ENCODE measurements around the gene BICD2. TPM values are rescaled to one million over a fixed set of nuclear protein-coding genes. Genes with fewer than 3 reads are reported as not detected.
A peak's percentile ranks its signal among the peaks of the same experiment; 100 is the strongest.

BICD2 gene
- total RNA-seq, 4 donors from 2014 or later: 42.3 to 75.3 (median 51.8) TPM

DNA sequence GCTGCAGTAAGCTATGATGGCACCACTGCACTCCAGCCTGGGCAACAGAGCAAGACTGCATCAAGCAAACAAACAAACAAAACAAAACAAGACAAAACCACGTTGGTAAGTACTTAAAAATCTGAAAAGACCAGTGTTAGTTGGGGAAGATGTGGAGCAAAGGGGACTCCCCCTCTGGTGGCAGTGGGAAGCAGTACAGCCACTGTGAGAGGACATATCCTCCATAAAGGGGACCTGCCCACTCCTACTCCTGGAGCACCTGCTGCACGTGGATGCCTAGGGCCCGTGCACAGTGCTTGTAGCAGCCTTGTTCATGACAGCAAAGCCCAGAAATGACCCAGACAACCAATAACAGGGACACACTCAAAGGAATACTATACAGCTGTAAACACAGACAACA lies 77.7 kb downstream of the BICD2 start:
- Histone ChIP-seq H3K9me3 (peaks cover 0 to 25% (median 0%) of the 10 kb centered on the region in 3 donors), H3K36me3 (no peaks in the 10 kb centered on the region), H3K4me3 (no peak overlapping the region), H3K4me1 (no peaks in the 10 kb centered on the region), H3K27ac (no peak overlapping the region), H3K27me3 (no peaks in the 10 kb centered on the region)
- TF ChIP-seq POLR2A (IDR thresholded peaks at IDR 0.05) (no peak), EP300 (IDR thresholded peaks at IDR 0.05) (no peak), POLR2AphosphoS5 (IDR thresholded peaks at IDR 0.05) (no peak)
- TF ChIP-seq, protein P1, sequence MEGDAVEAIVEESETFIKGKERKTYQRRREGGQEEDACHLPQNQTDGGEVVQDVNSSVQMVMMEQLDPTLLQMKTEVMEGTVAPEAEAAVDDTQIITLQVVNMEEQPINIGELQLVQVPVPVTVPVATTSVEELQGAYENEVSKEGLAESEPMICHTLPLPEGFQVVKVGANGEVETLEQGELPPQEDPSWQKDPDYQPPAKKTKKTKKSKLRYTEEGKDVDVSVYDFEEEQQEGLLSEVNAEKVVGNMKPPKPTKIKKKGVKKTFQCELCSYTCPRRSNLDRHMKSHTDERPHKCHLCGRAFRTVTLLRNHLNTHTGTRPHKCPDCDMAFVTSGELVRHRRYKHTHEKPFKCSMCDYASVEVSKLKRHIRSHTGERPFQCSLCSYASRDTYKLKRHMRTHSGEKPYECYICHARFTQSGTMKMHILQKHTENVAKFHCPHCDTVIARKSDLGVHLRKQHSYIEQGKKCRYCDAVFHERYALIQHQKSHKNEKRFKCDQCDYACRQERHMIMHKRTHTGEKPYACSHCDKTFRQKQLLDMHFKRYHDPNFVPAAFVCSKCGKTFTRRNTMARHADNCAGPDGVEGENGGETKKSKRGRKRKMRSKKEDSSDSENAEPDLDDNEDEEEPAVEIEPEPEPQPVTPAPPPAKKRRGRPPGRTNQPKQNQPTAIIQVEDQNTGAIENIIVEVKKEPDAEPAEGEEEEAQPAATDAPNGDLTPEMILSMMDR (IDR thresholded peaks at IDR 0.05): no peak
- no peak for ATAC-seq
- WGBS, 2 donors (ENCODE audit: low coverage in 1 of 2): no CpG with 5 or more reads among the region's 3 CpGs

DNA sequence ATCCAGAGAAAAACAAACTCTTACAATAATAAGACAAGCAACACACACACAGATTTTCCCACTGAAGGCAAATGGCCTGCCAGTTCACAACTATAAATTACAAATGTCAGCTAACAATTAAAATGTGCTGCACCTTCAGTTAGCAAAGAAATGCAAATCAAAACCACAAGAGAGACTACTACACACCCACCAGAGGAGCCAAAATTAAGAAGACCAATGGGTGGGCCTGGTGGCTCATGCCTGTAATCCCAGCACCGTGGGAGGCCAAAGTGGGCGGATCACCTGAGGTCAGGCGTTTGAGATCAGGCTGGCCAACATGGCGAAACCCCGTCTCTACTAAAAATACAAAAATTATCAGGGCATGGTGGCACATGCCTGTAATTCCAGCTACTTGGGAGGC lies 79.6 kb downstream of the BICD2 start:
- no peaks in the 10 kb centered on the region for H3K27me3 ChIP-seq
- H3K4me1 ChIP-seq: no peaks in the 10 kb centered on the region
- WGBS, 2 donors (ENCODE audit: low coverage in 1 of 2): 87% methylated on average over 5 of the region's 5 CpGs; no CpG with 5 or more reads in 1 of the 2 donors
- H3K4me3 ChIP-seq: no peak overlapping the region
- no peak overlapping the region for H3K27ac ChIP-seq
- no peak for ATAC-seq
- H3K36me3 ChIP-seq: no peaks in the 10 kb centered on the region
- TF ChIP-seq EP300 (IDR thresholded peaks at IDR 0.05) (no peak), POLR2AphosphoS5 (IDR thresholded peaks at IDR 0.05) (no peak)
- peaks cover 0 to 7% (median 0%) of the 10 kb centered on the region in 3 donors for H3K9me3 ChIP-seq

DNA sequence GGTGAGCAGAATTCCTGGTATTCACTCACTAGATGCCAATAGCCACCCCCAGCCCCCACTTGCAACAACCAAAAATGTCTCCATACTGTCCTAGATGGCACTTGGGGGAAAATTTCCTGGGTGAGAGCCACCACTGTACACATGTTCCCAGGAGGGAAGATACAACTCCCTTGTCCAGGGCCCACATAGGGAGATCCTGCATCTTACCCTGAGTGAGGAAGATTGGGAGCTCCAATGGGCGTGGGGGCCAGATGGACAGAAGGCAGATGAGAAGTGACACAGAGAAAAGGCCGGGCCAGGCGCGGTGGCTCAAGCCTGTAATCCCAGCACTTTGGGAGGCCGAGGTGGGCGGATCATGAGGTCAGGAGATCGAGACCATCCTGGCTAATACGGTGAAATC lies 82.4 kb downstream of the BICD2 start:
- ATAC-seq: no peak
- Histone ChIP-seq H3K36me3 (no peaks in the 10 kb centered on the region), H3K4me1 (no peaks in the 10 kb centered on the region), H3K27ac (no peak overlapping the region), H3K4me3 (no peak overlapping the region), H3K27me3 (peaks cover 4% of the 10 kb centered on the region), H3K9me3 (no peaks in the 10 kb centered on the region)
- WGBS, 2 donors (ENCODE audit: low coverage in 1 of 2): 50% methylated on average over 1 of the region's 8 CpGs; no CpG with 5 or more reads in 1 of the 2 donors
- TF ChIP-seq EP300 (IDR thresholded peaks at IDR 0.05) (no peak), POLR2AphosphoS5 (IDR thresholded peaks at IDR 0.05) (no peak), POLR2A (IDR thresholded peaks at IDR 0.05) (no peak)
- TF ChIP-seq, protein P1 (IDR thresholded peaks at IDR 0.05): no peak

DNA sequence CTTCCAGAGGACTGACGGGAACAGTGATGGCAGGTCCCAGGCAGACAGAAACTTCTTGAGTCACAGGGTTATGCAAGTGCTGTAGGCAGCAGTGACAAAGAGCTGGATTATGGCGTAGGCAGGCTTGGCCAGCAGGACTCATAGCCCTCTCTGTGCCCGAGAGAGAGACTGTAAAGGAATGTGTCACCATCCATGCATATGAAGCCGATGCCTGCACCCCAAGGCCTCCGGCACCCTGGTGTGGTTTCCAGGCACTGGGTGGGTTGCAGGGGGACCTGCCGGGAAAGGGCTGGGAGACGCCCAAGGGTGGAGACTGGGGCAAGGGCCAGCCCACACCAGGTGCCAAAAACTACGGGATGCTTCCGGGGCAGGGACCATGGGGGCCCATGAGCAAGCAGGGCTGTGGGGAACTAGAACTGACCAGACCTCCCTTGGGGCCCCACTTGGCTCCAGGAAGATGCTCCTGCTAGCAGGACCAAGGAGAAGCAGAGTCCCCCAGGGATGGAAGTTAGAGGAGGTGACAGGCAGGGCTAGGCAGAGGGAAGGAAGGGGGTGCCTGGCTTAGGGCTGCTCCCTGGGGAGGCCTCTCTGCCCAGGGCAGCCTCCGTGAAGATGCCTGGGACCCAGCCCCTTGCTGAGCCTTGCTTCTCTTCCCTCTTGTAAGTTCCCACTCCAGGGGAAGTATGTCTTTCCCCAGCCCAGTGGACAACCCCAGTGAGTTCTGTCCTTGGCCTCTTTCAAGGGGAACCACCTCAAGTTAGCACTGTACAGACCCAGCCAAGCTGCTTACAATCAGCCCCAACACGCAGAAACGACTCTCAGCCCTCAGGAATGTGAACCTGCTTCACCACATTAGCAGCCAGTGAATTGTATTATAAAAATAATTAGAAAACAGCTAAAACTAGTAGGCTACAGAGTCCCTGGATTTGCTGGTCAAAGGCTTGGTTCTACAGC lies 84.2 kb downstream of the BICD2 start:
- peaks cover 4% of the 10 kb centered on the region for H3K27me3 ChIP-seq
- no peaks in the 10 kb centered on the region for H3K9me3 ChIP-seq
- H3K36me3 ChIP-seq: no peaks in the 10 kb centered on the region
- no peak overlapping the region for H3K27ac ChIP-seq
- H3K4me1 ChIP-seq: no peaks in the 10 kb centered on the region
- TF ChIP-seq POLR2AphosphoS5 (IDR thresholded peaks at IDR 0.05) (no peak), POLR2A (IDR thresholded peaks at IDR 0.05) (no peak), EP300 (IDR thresholded peaks at IDR 0.05) (no peak)
- TF ChIP-seq, protein P1 (IDR thresholded peaks at IDR 0.05): no peak
- H3K4me3 ChIP-seq: no peak overlapping the region
- ATAC-seq: peak; percentile 16
- 75% methylated on average over 5 of the region's 12 CpGs; no CpG with 5 or more reads in 1 of the 2 donors for WGBS, 2 donors (ENCODE audit: low coverage in 1 of 2)

DNA sequence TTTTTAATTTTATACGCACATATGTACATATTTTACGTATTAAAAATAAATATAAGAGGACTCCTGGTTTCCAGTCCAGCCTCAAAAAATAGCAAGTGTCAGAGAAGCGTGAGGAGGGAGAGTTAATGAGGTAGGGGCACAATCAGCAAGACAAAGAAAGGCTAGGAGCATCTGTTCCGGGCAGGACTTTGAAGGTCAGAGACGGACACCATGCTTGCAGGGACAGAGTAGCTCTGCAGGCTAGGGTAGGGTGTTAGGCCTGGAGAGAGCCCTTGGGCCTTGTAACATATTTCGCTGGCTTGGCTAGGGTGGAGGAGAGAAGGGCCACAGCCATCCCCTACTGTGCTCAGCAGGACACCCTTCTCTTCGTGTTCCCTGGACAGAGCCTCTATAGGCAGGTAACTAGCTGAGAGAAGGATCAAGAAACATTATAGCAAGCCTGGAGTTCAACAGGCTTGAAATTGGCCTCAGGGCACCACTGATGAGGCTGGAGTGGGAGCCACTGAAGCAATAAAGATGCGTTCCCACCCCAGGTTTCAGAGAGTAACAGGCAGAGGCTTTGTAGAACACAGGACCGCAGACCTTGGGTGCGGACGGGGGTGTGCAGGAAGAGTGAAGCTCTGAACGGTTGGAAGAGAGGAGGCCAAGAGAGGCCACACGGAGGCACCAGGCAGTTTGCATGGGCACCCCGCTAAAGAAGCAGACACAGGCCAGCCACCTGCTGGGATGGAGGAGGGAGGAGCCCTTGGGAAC lies 85.0 kb downstream of the BICD2 start:
- peaks cover 4% of the 10 kb centered on the region for H3K27me3 ChIP-seq
- ATAC-seq: no peak
- WGBS, 2 donors (ENCODE audit: low coverage in 1 of 2): 67 to 83% methylated on average over 9 to 12 of the region's 14 CpGs
- TF ChIP-seq POLR2AphosphoS5 (IDR thresholded peaks at IDR 0.05) (no peak), EP300 (IDR thresholded peaks at IDR 0.05) (no peak), POLR2A (IDR thresholded peaks at IDR 0.05) (no peak)
- TF ChIP-seq, protein P1 (IDR thresholded peaks at IDR 0.05): no peak
- no peaks in the 10 kb centered on the region for H3K36me3 ChIP-seq
- no peak overlapping the region for H3K27ac ChIP-seq
- H3K4me3 ChIP-seq: no peak overlapping the region
- H3K4me1 ChIP-seq: no peaks in the 10 kb centered on the region
- no peaks in the 10 kb centered on the region for H3K9me3 ChIP-seq
